ENCODE results near the gene TNFRSF11A.

- TF ChIP-seq CTCF (IDR thresholded peaks at IDR 0.05; ENCODE audit: poor library complexity) (no peak), EZH2 (IDR thresholded peaks at IDR 0.05; ENCODE audit: borderline replicate concordance) (no peak)
Measured at GRCh38 chr18:62438018-62438329, 112.9 kb downstream of the TNFRSF11A start.

Data from hepatocyte (in vitro differentiated cells).